ENCODE measurements around the gene TIFAB. TPM values are rescaled to one million over a fixed set of nuclear protein-coding genes. Genes with fewer than 3 reads are reported as not detected.
A peak's percentile ranks its signal among the peaks of the same experiment; 100 is the strongest.

Gene TIFAB
- total and polyA plus RNA-seq, 7 donors = 0.46 to 1.4 TPM; not detected in 5

DNA sequence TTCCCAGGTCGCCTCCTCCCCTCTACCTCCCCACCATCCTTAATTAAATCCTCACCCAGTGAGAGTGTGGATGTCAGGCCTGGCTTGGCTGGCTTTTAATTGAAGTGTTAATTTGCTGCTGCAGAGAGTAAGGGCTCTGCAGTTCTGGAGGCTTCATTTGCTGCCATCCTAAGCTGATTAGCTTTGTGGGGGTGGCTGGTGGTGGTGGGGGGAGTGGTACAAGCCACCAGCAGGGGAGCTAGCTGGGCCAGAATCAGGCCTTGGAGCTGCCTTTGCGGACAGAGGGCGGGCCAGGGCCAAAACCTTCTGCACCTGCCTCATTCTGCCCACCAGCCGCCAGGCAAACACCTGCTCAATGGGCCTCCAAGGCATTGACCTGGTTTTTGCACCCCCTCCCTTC is 26.8 kb upstream of the TIFAB start:
- no peak for DNase-seq
- Histone ChIP-seq H3K27me3 (peaks cover 3 to 41% (median 14%) of the 10 kb centered on the region in 3 donors), H3K36me3 (no peaks in the 10 kb centered on the region), H3K4me3 (no peak overlapping the region), H3K4me1 (no peaks in the 10 kb centered on the region), H3K27ac (no peak overlapping the region), H3K9me3 (no peaks in the 10 kb centered on the region)
- 85 to 86% methylated on average over 4 of the region's 4 CpGs for WGBS, 2 donors
- no peak for TF ChIP-seq CTCF (IDR thresholded peaks at IDR 0.05)
- intact Hi-C loops (cut with DNase I) = no loop called here

DNA sequence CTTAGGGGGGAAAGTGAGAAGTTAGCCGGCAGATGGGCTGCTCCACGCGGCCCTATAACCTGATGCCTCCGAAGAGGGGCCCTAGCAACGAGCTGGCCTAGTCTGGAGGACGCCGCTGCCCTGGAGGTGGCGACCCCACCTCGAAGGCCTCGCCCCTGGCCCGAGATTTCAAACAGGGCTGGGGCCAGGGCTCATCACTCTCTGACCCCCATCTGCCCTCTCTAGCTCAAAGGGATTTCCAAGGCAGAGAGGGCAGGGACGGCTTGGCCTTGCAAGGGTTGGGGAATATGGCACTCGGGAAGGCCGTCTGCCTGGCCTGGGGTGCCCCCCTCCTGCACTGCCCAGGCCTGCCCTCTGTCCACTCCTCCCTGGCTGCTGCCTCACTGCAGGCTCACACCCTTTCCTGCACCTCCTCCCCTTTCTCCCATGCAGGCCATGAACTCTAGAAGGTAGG is 25.5 kb upstream of the TIFAB start:
- peak; percentile 35 for DNase-seq
- H3K9me3 ChIP-seq = no peaks in the 10 kb centered on the region
- H3K27ac ChIP-seq = no peak overlapping the region
- H3K4me3 ChIP-seq = no peak overlapping the region
- 63% methylated on average over 14 of the region's 14 CpGs for WGBS, 2 donors
- intact Hi-C loops (cut with DNase I) = no loop called here
- no peaks in the 10 kb centered on the region for H3K4me1 ChIP-seq
- peaks cover 3 to 47% (median 14%) of the 10 kb centered on the region in 3 donors for H3K27me3 ChIP-seq
- TF ChIP-seq POLR2AphosphoS5 (IDR thresholded peaks at IDR 0.05) = no peak
- no peak for TF ChIP-seq CTCF (IDR thresholded peaks at IDR 0.05)
- TF ChIP-seq EP300 (IDR thresholded peaks at IDR 0.05) = no peak
- no peak for TF ChIP-seq POLR2A (IDR thresholded peaks at IDR 0.05)
- H3K36me3 ChIP-seq = no peaks in the 10 kb centered on the region

DNA sequence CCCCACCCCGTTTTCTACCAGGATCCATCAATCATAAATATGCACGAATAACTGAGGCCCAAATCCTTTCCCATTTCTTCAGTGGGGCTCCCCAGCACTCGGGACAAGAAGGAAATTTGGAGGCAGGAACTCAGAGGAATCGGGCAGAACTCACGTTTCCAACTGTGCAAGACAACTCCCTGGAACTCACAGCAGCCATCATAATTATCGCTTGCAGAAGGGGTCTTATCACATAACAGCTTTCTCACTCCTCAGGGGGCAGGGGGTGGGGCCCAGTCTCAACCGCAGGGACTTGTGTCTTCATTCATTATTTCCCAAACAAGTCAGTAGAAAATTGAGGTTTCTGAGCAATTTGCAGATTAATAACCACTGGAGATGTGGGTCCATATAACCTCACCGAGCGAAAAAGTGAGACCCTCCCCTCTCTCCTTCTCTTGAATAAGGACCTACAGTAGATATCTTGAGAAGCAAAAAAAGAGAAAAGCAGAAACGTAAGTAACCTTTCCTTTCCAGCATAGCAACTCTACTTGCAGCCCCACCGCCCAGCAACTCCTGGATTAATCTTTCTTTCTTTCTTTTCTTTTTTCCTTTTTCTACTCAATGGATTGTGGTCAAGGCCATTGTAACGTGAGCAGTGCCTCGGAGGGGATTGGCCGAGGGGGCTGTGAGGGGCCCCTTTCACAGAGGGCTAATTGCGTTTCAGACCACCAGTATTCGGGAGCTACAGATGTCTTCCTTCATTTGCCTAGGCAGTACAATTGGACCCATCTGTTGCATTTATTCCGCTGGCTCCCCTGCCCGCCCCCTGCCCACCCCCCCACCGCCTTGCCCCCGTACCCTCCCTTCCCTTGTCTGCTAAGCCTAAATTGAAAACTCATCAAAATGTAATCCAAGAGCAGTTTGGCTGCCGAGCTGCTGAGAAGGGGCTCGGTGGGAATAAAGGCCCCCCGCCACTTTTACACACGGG is 24.7 kb upstream of the TIFAB start:
- intact Hi-C loops (cut with DNase I) = no loop called here
- Histone ChIP-seq H3K27me3 (peaks cover 3 to 43% (median 14%) of the 10 kb centered on the region in 3 donors), H3K36me3 (no peaks in the 10 kb centered on the region), H3K4me1 (no peaks in the 10 kb centered on the region), H3K4me3 (no peak overlapping the region), H3K27ac (no peak overlapping the region), H3K9me3 (no peaks in the 10 kb centered on the region)
- no peak for TF ChIP-seq CTCF (IDR thresholded peaks at IDR 0.05)
- no peak for TF ChIP-seq EP300 (IDR thresholded peaks at IDR 0.05)
- 47 to 56% methylated on average over 24 of the region's 24 CpGs for WGBS, 2 donors
- DNase-seq = no peak

GRCh38 chr5:135473956-135474670 is 22.0 kb upstream of the TIFAB start:
- Histone ChIP-seq H3K36me3 (no peaks in the 10 kb centered on the region), H3K4me1 (no peaks in the 10 kb centered on the region), H3K27ac (no peak overlapping the region), H3K4me3 (no peak overlapping the region), H3K9me3 (no peaks in the 10 kb centered on the region), H3K27me3 (peaks cover 3 to 40% (median 10%) of the 10 kb centered on the region in 3 donors)
- intact Hi-C loops (cut with DNase I) = no loop called here
- 86 to 87% methylated on average over 12 of the region's 12 CpGs for WGBS, 2 donors
- DNase-seq = peak; percentile 37
- no peak for TF ChIP-seq EP300 (IDR thresholded peaks at IDR 0.05)
- no peak for TF ChIP-seq POLR2AphosphoS5 (IDR thresholded peaks at IDR 0.05)
- no peak for TF ChIP-seq POLR2A (IDR thresholded peaks at IDR 0.05)
- no peak for TF ChIP-seq CTCF (IDR thresholded peaks at IDR 0.05)

All from sigmoid colon (tissue), 7 donors.